Type B pancreatic cell (in vitro differentiated cells): Measurements from ENCODE around the gene MGMT. TPM values are rescaled to one million over a fixed set of nuclear protein-coding genes. Genes with fewer than 3 reads are reported as not detected.

Experiments
- DNase-seq: peaks from one replicate; pipeline ENCODE4 v3.0.0; 2021; ENCODE audit warnings: mixed read lengths; ENCODE audit not compliant: unreplicated experiment; ENCODE audit errors: extremely low spot score
- H3K27ac Mint-ChIP-seq: 2 replicates; pipeline ENCODE4 v1.8.0; 2021; ENCODE audit warnings: mild to moderate bottlenecking, mixed read lengths
- H3K27me3 Mint-ChIP-seq: 2 replicates; pipeline ENCODE4 v1.8.0; 2021; ENCODE audit warnings: mixed read lengths
- H3K36me3 Mint-ChIP-seq: 2 replicates; pipeline ENCODE4 v1.8.0; 2021; ENCODE audit warnings: mixed read lengths
- H3K4me1 Mint-ChIP-seq: one replicate; pipeline ENCODE4 v1.8.0; 2021; ENCODE audit warnings: mixed read lengths; ENCODE audit not compliant: unreplicated experiment
- H3K4me3 Mint-ChIP-seq: 2 replicates; pipeline ENCODE4 v1.8.0; 2021; ENCODE audit warnings: mild to moderate bottlenecking, mixed read lengths
- H3K9me3 Mint-ChIP-seq: 2 replicates; pipeline ENCODE4 v1.8.0; 2021; ENCODE audit warnings: mixed read lengths
- total RNA-seq: library from RNA; stranded (reverse); gene quantifications from 2 replicates; pipeline ENCODE4 v1.2.1, GENCODE V29; 2021; ENCODE audit warnings: low replicate concordance
- TF ChIP-seq, protein P1 (sequence below): fragments of 200-600 bp; sonication (generic); conservative IDR thresholded peaks from 2 replicates; pipeline ENCODE4 v1.5.0; 2021; ENCODE audit warnings: antibody characterized with exemption, mild to moderate bottlenecking

MGMT gene
- total RNA-seq, 1 donor from 2014 or later = 18.8 TPM

DNA sequence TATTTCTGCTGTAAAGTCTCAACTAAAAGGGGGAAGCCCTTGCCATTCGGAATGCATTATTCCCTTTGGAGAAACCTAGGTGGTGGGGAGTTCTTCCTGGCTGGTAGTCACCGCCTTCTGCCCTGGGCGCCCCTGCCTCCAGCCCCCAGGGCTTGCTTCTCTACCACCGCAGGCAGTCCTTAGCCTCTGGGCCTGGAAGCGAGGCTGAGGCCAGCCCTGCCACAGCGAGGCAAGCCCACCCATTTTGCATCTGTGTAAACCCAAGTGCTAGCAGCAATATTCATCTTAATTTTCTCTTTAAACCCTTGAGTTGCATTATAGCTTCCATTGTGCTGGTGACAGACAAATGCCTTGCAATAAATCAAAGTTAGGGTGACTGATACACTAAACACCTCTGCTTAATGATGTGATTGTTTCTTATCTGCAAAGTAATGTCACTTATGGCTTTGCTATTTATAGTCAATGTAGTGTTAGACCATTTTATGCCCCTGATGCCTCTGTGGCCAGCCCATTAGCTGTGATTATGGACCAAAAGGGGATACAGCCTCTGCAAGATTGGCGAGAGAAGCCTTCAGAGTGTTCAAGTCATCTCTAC is 26.2 kb upstream of the MGMT start:
- Mint-ChIP-seq H3K36me3 (no peaks in the 10 kb centered on the region), H3K4me3 (no peak overlapping the region), H3K9me3 (peaks cover 4% of the 10 kb centered on the region), H3K4me1 (no peaks in the 10 kb centered on the region), H3K27me3 (peaks cover 15% of the 10 kb centered on the region), H3K27ac (no peak overlapping the region)
- TF ChIP-seq, protein P1, sequence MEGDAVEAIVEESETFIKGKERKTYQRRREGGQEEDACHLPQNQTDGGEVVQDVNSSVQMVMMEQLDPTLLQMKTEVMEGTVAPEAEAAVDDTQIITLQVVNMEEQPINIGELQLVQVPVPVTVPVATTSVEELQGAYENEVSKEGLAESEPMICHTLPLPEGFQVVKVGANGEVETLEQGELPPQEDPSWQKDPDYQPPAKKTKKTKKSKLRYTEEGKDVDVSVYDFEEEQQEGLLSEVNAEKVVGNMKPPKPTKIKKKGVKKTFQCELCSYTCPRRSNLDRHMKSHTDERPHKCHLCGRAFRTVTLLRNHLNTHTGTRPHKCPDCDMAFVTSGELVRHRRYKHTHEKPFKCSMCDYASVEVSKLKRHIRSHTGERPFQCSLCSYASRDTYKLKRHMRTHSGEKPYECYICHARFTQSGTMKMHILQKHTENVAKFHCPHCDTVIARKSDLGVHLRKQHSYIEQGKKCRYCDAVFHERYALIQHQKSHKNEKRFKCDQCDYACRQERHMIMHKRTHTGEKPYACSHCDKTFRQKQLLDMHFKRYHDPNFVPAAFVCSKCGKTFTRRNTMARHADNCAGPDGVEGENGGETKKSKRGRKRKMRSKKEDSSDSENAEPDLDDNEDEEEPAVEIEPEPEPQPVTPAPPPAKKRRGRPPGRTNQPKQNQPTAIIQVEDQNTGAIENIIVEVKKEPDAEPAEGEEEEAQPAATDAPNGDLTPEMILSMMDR = no peak
- no peak for DNase-seq

DNA sequence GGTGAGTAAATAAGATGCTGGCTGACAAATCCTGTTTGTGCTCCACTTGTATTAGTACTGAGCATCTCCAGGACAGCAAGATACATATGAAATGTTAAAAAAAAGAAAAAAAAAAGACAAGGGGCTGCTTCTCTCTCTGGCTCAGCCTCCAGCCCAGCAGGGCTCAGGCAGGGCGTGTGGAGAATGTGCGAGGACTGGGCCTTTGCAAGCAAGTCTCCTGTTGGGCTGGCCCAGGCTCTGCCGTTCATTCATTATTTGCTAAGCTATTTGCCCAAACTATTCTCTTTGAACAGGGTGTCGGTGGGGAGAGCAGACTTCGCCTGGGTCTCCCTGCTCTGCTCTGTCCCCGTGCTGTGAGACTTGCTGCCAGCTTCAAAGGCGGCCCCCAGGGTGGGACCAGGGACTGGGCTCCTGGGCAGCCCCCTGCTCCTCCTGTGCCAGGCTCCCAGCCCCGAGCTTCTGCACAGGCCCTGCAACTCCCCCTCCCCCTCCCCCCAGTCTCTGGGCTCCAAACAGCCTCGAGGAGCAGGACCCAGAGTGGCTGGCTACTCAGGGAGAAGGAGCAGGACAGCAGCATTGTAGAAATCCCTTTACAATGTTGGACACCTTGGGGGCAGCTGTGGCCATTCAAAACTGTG is 25.6 kb upstream of the MGMT start:
- peaks cover 15% of the 10 kb centered on the region for H3K27me3 Mint-ChIP-seq
- H3K27ac Mint-ChIP-seq = no peak overlapping the region
- no peaks in the 10 kb centered on the region for H3K36me3 Mint-ChIP-seq
- DNase-seq = no peak
- no peak overlapping the region for H3K4me3 Mint-ChIP-seq
- TF ChIP-seq, protein P1 = no peak
- peaks cover 4% of the 10 kb centered on the region for H3K9me3 Mint-ChIP-seq
- H3K4me1 Mint-ChIP-seq = no peaks in the 10 kb centered on the region

DNA sequence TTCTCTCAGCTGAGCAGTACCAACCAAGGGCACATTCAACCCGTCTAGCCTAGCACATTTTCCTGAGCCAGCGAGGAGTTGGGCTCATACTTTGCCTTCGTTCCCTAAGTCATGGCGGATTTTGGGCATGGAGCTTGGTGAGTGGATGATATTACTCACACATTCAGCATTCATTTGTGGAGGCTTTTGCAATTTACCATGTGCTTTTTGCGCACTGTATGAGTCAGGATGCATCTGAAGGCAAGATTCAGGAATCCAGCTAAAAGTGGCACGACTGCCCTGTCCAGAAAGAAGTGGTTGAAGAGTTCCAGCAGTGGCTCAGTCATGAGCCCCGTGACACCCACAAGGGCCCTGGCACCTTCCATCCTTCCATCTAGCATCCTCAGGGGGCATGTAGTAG is 24.2 kb upstream of the MGMT start:
- Mint-ChIP-seq H3K36me3 (no peaks in the 10 kb centered on the region), H3K4me1 (no peaks in the 10 kb centered on the region), H3K27ac (no peak overlapping the region), H3K27me3 (peaks cover 18% of the 10 kb centered on the region), H3K4me3 (no peak overlapping the region), H3K9me3 (peaks cover 4% of the 10 kb centered on the region)
- no peak for DNase-seq
- TF ChIP-seq, protein P1 = no peak

DNA sequence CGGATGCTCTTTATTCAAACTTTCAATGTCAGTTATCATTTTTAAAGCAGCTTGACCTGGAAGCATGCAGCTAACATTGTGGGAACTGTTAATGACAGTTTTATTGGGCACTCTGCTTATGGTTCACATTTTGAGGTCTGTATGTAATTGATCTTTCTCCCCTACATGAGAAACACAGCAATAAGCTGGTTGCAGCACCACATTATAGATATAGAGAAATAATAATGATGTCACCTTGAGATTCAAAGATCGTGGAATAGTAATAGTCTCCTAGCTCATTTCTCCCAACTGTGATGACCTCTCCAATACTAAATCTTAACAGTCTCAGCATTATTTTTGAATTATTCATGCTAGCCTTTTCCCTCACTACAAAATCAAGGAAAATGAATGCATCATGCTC is 22.7 kb upstream of the MGMT start:
- Mint-ChIP-seq H3K4me3 (no peak overlapping the region), H3K9me3 (peaks cover 4% of the 10 kb centered on the region), H3K27ac (no peak overlapping the region), H3K27me3 (peaks cover 18% of the 10 kb centered on the region), H3K36me3 (no peaks in the 10 kb centered on the region), H3K4me1 (no peaks in the 10 kb centered on the region)
- TF ChIP-seq, protein P1 = no peak
- no peak for DNase-seq

DNA sequence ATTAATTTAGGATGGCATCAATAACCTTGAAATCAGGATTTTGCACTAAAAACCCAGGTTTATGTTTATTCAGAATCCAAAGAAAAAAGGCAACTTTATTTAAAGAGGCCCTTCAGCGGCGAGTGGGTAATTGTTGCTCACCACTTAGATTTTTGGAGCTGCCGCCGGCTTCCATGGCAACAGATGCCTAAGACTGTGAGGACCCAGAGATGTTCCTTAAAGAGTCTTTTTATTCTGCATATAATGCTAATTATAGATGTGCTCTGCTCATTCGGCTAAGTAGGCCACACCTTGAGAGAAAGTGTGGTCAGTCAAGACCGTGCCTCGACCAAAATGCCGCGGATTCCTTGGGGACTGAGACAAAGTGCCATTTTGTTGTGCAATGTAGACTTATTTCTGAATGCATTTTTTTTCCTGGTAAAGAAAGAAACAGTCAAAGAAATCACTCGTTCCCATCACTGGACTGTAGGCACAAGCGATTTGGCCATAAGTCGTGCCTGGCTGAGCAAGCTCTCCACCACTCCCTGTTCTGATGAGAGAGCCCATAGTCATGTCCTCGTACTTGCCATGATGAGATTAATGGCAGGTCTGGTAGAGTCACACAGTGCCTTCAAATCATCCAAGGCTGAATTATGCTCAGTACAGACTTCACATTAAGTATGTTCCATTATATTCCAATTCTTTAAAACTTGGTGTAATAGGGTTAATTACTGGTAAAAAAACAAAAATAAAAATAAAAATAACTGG is 21.4 kb upstream of the MGMT start:
- Mint-ChIP-seq H3K27ac (no peak overlapping the region), H3K27me3 (peaks cover 21% of the 10 kb centered on the region), H3K4me3 (no peak overlapping the region), H3K36me3 (no peaks in the 10 kb centered on the region), H3K9me3 (peaks cover 4% of the 10 kb centered on the region), H3K4me1 (no peaks in the 10 kb centered on the region)
- DNase-seq = no peak
- TF ChIP-seq, protein P1 = no peak
